KMS-11 (cell line): ENCODE data around the gene ABCG4.

Experiments used
- H2AFZ ChIP-seq: fragments of 200-600 bp; sonication (generic); 2 replicates; pipeline ENCODE4 v1.6.1; 2016; ENCODE audit warnings: antibody characterized with exemption, mixed run types, low read depth
- H3K27ac ChIP-seq: fragments of 200-600 bp; sonication (generic); 2 replicates; pipeline ENCODE4 v1.6.1; 2016; ENCODE audit warnings: mild to moderate bottlenecking, mixed run types
- H3K27me3 ChIP-seq: fragments of 200-600 bp; sonication (generic); 2 replicates; pipeline ENCODE4 v1.6.1; 2017; ENCODE audit warnings: mild to moderate bottlenecking, low read depth, mixed run types, moderate library complexity; ENCODE audit not compliant: insufficient read depth
- H3K36me3 ChIP-seq: fragments of 200-600 bp; sonication (generic); 2 replicates; pipeline ENCODE4 v1.6.1; 2017; ENCODE audit warnings: mild to moderate bottlenecking, mixed run types; ENCODE audit not compliant: insufficient read depth
- H3K4me1 ChIP-seq: fragments of 200-600 bp; sonication (generic); 2 replicates; pipeline ENCODE4 v1.6.1; 2016; ENCODE audit warnings: mild to moderate bottlenecking, low read depth, mixed run types; ENCODE audit not compliant: poor library complexity, severe bottlenecking
- H3K4me2 ChIP-seq: fragments of 200-600 bp; sonication (generic); 2 replicates; pipeline ENCODE4 v1.7.0; 2016; ENCODE audit warnings: mild to moderate bottlenecking, mixed run types
- H3K4me3 ChIP-seq: fragments of 200-600 bp; sonication (generic); IDR thresholded peaks from 2 replicates; pipeline ENCODE4 v1.6.1; 2017; ENCODE audit warnings: low read depth, low read length, mixed read lengths; ENCODE audit not compliant: insufficient read depth
- H3K79me2 ChIP-seq: fragments of 200-600 bp; sonication (generic); 2 replicates; pipeline ENCODE4 v1.6.1; 2016; ENCODE audit warnings: low read depth, mixed run types; ENCODE audit not compliant: insufficient read depth
- H3K9ac ChIP-seq: fragments of 200-600 bp; sonication (generic); 2 replicates; pipeline ENCODE4 v1.6.1; 2016; ENCODE audit warnings: mild to moderate bottlenecking, mixed run types
- H4K20me1 ChIP-seq: fragments of 200-600 bp; sonication (generic); 2 replicates; pipeline ENCODE4 v1.6.1; 2016; ENCODE audit warnings: mild to moderate bottlenecking, mixed run types; ENCODE audit not compliant: insufficient read depth
- CTCF ChIP-seq: fragments of 200-600 bp; sonication (generic); conservative IDR thresholded peaks from 2 replicates; pipeline ENCODE4 v1.6.1; 2017; ENCODE audit warnings: low read depth, mild to moderate bottlenecking, antibody characterized with exemption, low read length, moderate library complexity, mixed read lengths

The ABCG4 gene

GRCh38 chr11:119206511-119207414, 57.9 kb downstream of the ABCG4 start:
- peaks cover 13% of the 10 kb centered on the region for H3K4me1 ChIP-seq
- H3K79me2 ChIP-seq = peaks cover 35% of the 10 kb centered on the region; the same call in 1 of the 2 replicates
- peak overlapping the region; percentile 40; the same call in 1 of the 2 replicates for H3K27ac ChIP-seq
- no peak for TF ChIP-seq CTCF
- peak overlapping the region; percentile 94; the same call in 1 of the 2 replicates for H2AFZ ChIP-seq
- H3K9ac ChIP-seq = peak overlapping the region; percentile 47; the same call in 1 of the 2 replicates
- no peak overlapping the region for H3K4me3 ChIP-seq
- H3K4me2 ChIP-seq = peak overlapping the region; percentile 60
- H4K20me1 ChIP-seq = no peaks in the 10 kb centered on the region
- no peaks in the 10 kb centered on the region for H3K27me3 ChIP-seq
- no peaks in the 10 kb centered on the region for H3K36me3 ChIP-seq

- Histone ChIP-seq H2AFZ (no peak overlapping the region), H3K4me1 (peaks cover 13% of the 10 kb centered on the region), H3K9ac (peak overlapping the region; percentile 2; the same call in 1 of the 2 replicates), H3K79me2 (peaks cover 35% of the 10 kb centered on the region; the same call in 1 of the 2 replicates), H3K36me3 (no peaks in the 10 kb centered on the region), H3K4me2 (peak overlapping the region; percentile 60), H3K27ac (peak overlapping the region; percentile 11; the same call in 1 of the 2 replicates), H4K20me1 (no peaks in the 10 kb centered on the region), H3K4me3 (no peak overlapping the region), H3K27me3 (no peaks in the 10 kb centered on the region)
- TF ChIP-seq CTCF = no peak
Observed at GRCh38 chr11:119207415-119207960, 58.6 kb downstream of the ABCG4 start.

GRCh38 chr11:119209186-119209585, 60.3 kb downstream of the ABCG4 start:
- Histone ChIP-seq H3K4me2 (no peak overlapping the region), H3K27ac (no peak overlapping the region), H3K9ac (no peak overlapping the region), H3K27me3 (no peaks in the 10 kb centered on the region), H3K4me3 (no peak overlapping the region), H2AFZ (no peak overlapping the region), H3K79me2 (peaks cover 35% of the 10 kb centered on the region; the same call in 1 of the 2 replicates), H3K36me3 (no peaks in the 10 kb centered on the region), H4K20me1 (no peaks in the 10 kb centered on the region), H3K4me1 (peaks cover 13% of the 10 kb centered on the region)
- no peak for TF ChIP-seq CTCF

- H3K79me2 ChIP-seq = peaks cover 35% of the 10 kb centered on the region; the same call in 1 of the 2 replicates
- no peaks in the 10 kb centered on the region for H3K36me3 ChIP-seq
- H3K27me3 ChIP-seq = no peaks in the 10 kb centered on the region
- H3K4me3 ChIP-seq = no peak overlapping the region
- no peak overlapping the region for H3K27ac ChIP-seq
- TF ChIP-seq CTCF = no peak
- no peaks in the 10 kb centered on the region for H4K20me1 ChIP-seq
- no peak overlapping the region for H3K9ac ChIP-seq
- no peak overlapping the region for H2AFZ ChIP-seq
- H3K4me1 ChIP-seq = peaks cover 13% of the 10 kb centered on the region
- no peak overlapping the region for H3K4me2 ChIP-seq
Observed at GRCh38 chr11:119210050-119210449, 61.2 kb downstream of the ABCG4 start.
